HCT116 (cell line): Measurements from ENCODE around the gene DRD2. TPM values are rescaled to one million over a fixed set of nuclear protein-coding genes. Genes with fewer than 3 reads are reported as not detected.

ENCODE experiments used
- ATAC-seq: fragments of 200-7000 bp; cut with Tn5 transposase; 2 replicates; pipeline ENCODE4 v1.9.1; 2020; ENCODE audit warnings: mild to moderate bottlenecking, moderate library complexity
- BruUV-seq: library from RNA; stranded (reverse); fragments of 400-500 nt; replicated peaks from 2 replicates; lab custom pipeline; 2021; lab: Mats Ljungman, UMichigan
- CTCF ChIA-PET: fragments of 300-600 bp; sonication (Branson Sonifier 250); formaldehyde crosslinking; loops from one replicate; lab custom pipeline; 2021; ENCODE audit warnings: antibody characterized with exemption; lab: Charles Lee
- POLR2A ChIA-PET: fragments of 300-600, 350-600 bp; sonication (Branson Sonifier 250); formaldehyde crosslinking; loops from one replicate; lab custom pipeline; 2021; ENCODE audit warnings: antibody characterized with exemption; lab: Charles Lee
- RAD21 ChIA-PET, 2 experiments: fragments of 300-600 bp; sonication (Branson Sonifier 250); formaldehyde crosslinking; loops; one replicate each; lab custom pipeline; 2023; ENCODE audit warnings: low total read pairs in 2 of 2; ENCODE audit not compliant: uncharacterized antibody in 2 of 2, unreplicated experiment in 2 of 2, low non-redundant PET in 1 of 2; lab: Charles Lee
- DNase-seq: peaks from one replicate; pipeline ENCODE4 v3.0.0-alpha.2; 2010; ENCODE audit warnings: low read depth, low spot score
- H2AFZ ChIP-seq: fragments of 200-600 bp; shearing (Covaris generic), sonication (generic); 2 replicates; pipeline ENCODE4 v1.6.1; 2017; ENCODE audit warnings: low read depth, mixed run types, mixed read lengths, antibody characterized with exemption, low read length; ENCODE audit not compliant: poor library complexity, severe bottlenecking
- H3K27ac ChIP-seq: 2 replicates; pipeline ENCODE4 v1.5.1; 2012; ENCODE audit warnings: low read depth, low read length
- H3K27me3 ChIP-seq: fragments of 200-600 bp; sonication (generic); 2 replicates; pipeline ENCODE4 v1.6.1; 2016; ENCODE audit warnings: mixed run types, low read length, mixed read lengths; ENCODE audit not compliant: insufficient read depth
- H3K36me3 ChIP-seq, 2 experiments: fragments of 200-500 bp in 1 of 2; fragments of 200-600 bp in 1 of 2; sonication (Bioruptor generic) in 1 of 2; sonication (generic) in 1 of 2; 2 replicates each; pipeline versions ENCODE4 v1.5.1 to v1.6.1; 2014 to 2016; ENCODE audit warnings: low read length in 2 of 2, inconsistent platforms in 1 of 2, mixed read lengths in 1 of 2, mixed run types in 1 of 2; ENCODE audit not compliant: insufficient read depth in 2 of 2, control insufficient read depth in 1 of 2
- H3K4me1 ChIP-seq, 2 experiments: fragments of 200-600 bp in 1 of 2; sonication (generic) in 1 of 2; 2 replicates each; pipeline versions ENCODE4 v1.5.1 to v1.6.1; 2012 to 2017; ENCODE audit warnings: low read length in 2 of 2, inconsistent platforms in 1 of 2, mild to moderate bottlenecking in 1 of 2, mixed read lengths in 1 of 2, mixed run types in 1 of 2, moderate library complexity in 1 of 2; ENCODE audit not compliant: insufficient read depth in 2 of 2, control insufficient read depth in 1 of 2
- H3K4me2 ChIP-seq: fragments of 200-600 bp; sonication (generic); 2 replicates; pipeline ENCODE4 v1.6.1; 2017; ENCODE audit warnings: mixed run types, low read length, mixed read lengths
- H3K4me3 ChIP-seq, 2 experiments: fragments of 200-600 bp in 1 of 2; sonication (generic) in 1 of 2; replicated peaks in 1 of 2; 2 replicates each; pipeline ENCODE4 v1.5.1; 2011 to 2016; ENCODE audit warnings: low read length in 2 of 2, control low read depth in 1 of 2, low read depth in 1 of 2, mild to moderate bottlenecking in 1 of 2, mixed read lengths in 1 of 2, mixed run types in 1 of 2
- H3K79me2 ChIP-seq: fragments of 200-600 bp; sonication (generic); 2 replicates; pipeline ENCODE4 v1.6.1; 2017; ENCODE audit warnings: mild to moderate bottlenecking, mixed run types, low read length, moderate library complexity, mixed read lengths; ENCODE audit not compliant: insufficient read depth
- H3K9ac ChIP-seq: fragments of 200-600 bp; sonication (generic); 2 replicates; pipeline ENCODE4 v1.6.1; 2016; ENCODE audit warnings: low read length, mixed read lengths
- H3K9me2 ChIP-seq: fragments of 200-600 bp; sonication (generic), shearing (Covaris generic); 2 replicates; pipeline ENCODE4 v1.6.1; 2017; ENCODE audit warnings: mixed run types, mild to moderate bottlenecking, moderate library complexity; ENCODE audit not compliant: insufficient read depth
- H3K9me3 ChIP-seq, 2 experiments: fragments of 200-500 bp in 1 of 2; fragments of 200-600 bp in 1 of 2; sonication (Bioruptor generic) in 1 of 2; sonication (generic) in 1 of 2; 2 replicates each; pipeline ENCODE4 v1.6.1; 2014 to 2017; ENCODE audit warnings: low read length in 2 of 2, mixed read lengths in 2 of 2, inconsistent platforms in 1 of 2, low read depth in 1 of 2, mild to moderate bottlenecking in 1 of 2, mixed run types in 1 of 2, moderate library complexity in 1 of 2; ENCODE audit not compliant: control insufficient read depth in 1 of 2, insufficient read depth in 1 of 2
- H4K20me1 ChIP-seq: fragments of 200-600 bp; sonication (generic), shearing (Covaris generic); 2 replicates; pipeline ENCODE4 v1.6.1; 2017; ENCODE audit warnings: mixed run types, mild to moderate bottlenecking, moderate library complexity; ENCODE audit not compliant: insufficient read depth
- ATF3 ChIP-seq: IDR thresholded peaks from 2 replicates; pipeline ENCODE4 v1.6.1; 2012
- CBX3 ChIP-seq: IDR thresholded peaks from 2 replicates; pipeline ENCODE4 v1.6.1; 2012; ENCODE audit warnings: low read depth
- EZH2phosphoT487 ChIP-seq: fragments of 200-600 bp; IDR thresholded peaks from 2 replicates; pipeline ENCODE4 v1.6.1; 2018; ENCODE audit warnings: antibody characterized with exemption, borderline replicate concordance
- JUND ChIP-seq: IDR thresholded peaks from 2 replicates; pipeline ENCODE4 v1.6.1; 2012
- MAX ChIP-seq: IDR thresholded peaks from 2 replicates; pipeline ENCODE4 v1.6.1; 2012
- POLR2A ChIP-seq: IDR thresholded peaks from 2 replicates; pipeline ENCODE4 v1.7.0; 2011; ENCODE audit warnings: borderline replicate concordance; ENCODE audit not compliant: insufficient read depth, insufficient read length; ENCODE audit errors: extremely low read depth
- SRF ChIP-seq: IDR thresholded peaks from 2 replicates; pipeline ENCODE4 v1.6.1; 2012; ENCODE audit warnings: low read depth
- TCF7L2 ChIP-seq: IDR thresholded peaks from 2 replicates; pipeline ENCODE4 v1.7.0; 2011; ENCODE audit warnings: borderline replicate concordance, inconsistent platforms; ENCODE audit not compliant: insufficient read depth, insufficient read length; ENCODE audit errors: extremely low read depth
- intact Hi-C: fragments of 100-400 bp; cut with micrococcal nuclease; formaldehyde crosslinking; loops from 2 replicates; pipeline ENCODE4 v1.10.0; 2022
- total RNA-seq: library from RNA; stranded (reverse); gene quantifications from one replicate; pipeline ENCODE4 v1.2.1, GENCODE V29; 2021; ENCODE audit not compliant: unreplicated experiment

The DRD2 gene
- total RNA-seq, 1 experiment from 2014 or later: not detected

- intact Hi-C loops: no loop called here
- H3K4me1 ChIP-seq: no peaks in the 10 kb centered on the region
- H3K9ac ChIP-seq: no peak overlapping the region
- ChIA-PET POLR2A (no interaction called here), CTCF (no interaction called here), RAD21 (no interaction called here)
- no peaks in the 10 kb centered on the region for H3K36me3 ChIP-seq
- no peak overlapping the region for H3K4me3 ChIP-seq
- ATAC-seq (no peak), DNase-seq (no peak)
- H3K27ac ChIP-seq: no peak overlapping the region
- no peaks in the 10 kb centered on the region for H3K79me2 ChIP-seq
- no TSS peak for BruUV-seq
- H3K9me2 ChIP-seq: no peaks in the 10 kb centered on the region
- H4K20me1 ChIP-seq: no peaks in the 10 kb centered on the region
- no peak overlapping the region for H2AFZ ChIP-seq
- H3K27me3 ChIP-seq: peaks cover 4% of the 10 kb centered on the region; the same call in 1 of the 2 replicates
- H3K4me2 ChIP-seq: no peak overlapping the region
- H3K9me3 ChIP-seq: no peaks in the 10 kb centered on the region
- TF ChIP-seq ATF3 (no peak), TCF7L2 (no peak), JUND (no peak), MAX (no peak), SRF (no peak)
These were observed 64.6 kb downstream of the DRD2 start for GRCh38 chr11:113410414-113411135.

- H3K27ac ChIP-seq: no peak overlapping the region
- DNase-seq: no peak
- H2AFZ ChIP-seq: no peak overlapping the region
- H3K4me3 ChIP-seq: no peak overlapping the region
- H3K9ac ChIP-seq: no peak overlapping the region
- TF ChIP-seq ATF3: no peak
- no peak for TF ChIP-seq CBX3
- TF ChIP-seq EZH2phosphoT487: no peak
- TF ChIP-seq POLR2A: no peak
- H3K27me3 ChIP-seq: no peaks in the 10 kb centered on the region; the same call in 1 of the 2 replicates
- no peaks in the 10 kb centered on the region for H3K79me2 ChIP-seq
- no peak for ATAC-seq
- no TSS peak for BruUV-seq
- no peaks in the 10 kb centered on the region for H4K20me1 ChIP-seq
- ChIA-PET POLR2A (no interaction called here), CTCF (no interaction called here), RAD21 (no interaction called here)
- no peak overlapping the region for H3K4me2 ChIP-seq
- H3K4me1 ChIP-seq: no peaks in the 10 kb centered on the region
- intact Hi-C loops: no loop called here
- H3K9me2 ChIP-seq: no peaks in the 10 kb centered on the region
- H3K36me3 ChIP-seq: no peaks in the 10 kb centered on the region
- H3K9me3 ChIP-seq: no peaks in the 10 kb centered on the region
These were observed 65.7 kb downstream of the DRD2 start for GRCh38 chr11:113409526-113409925.
